GM13977 (cell line): Measurements from ENCODE around the gene KCNK10.
"Not testable (repeated sequence)": the region's sequence is repeated elsewhere in the genome, so short reads cannot be mapped to it uniquely, and the experiment has no call there.

Experiments used
- DNase-seq: peaks from one replicate; pipeline ENCODE4 v3.0.0; 2012; ENCODE audit warnings: low spot score
- CTCF ChIP-seq: IDR thresholded peaks from 2 replicates; pipeline ENCODE4 v1.5.1; 2012; ENCODE audit warnings: mild to moderate bottlenecking, control low read depth; ENCODE audit not compliant: insufficient read depth; ENCODE audit errors: extremely low read depth, missing control alignments
- in situ Hi-C: fragments of 300-500 bp; cut with MboI; formaldehyde crosslinking; loops from one replicate; pipeline ENCODE4 v1.12.0; 2022; ENCODE audit warnings: low sequenced_read_pairs, low pct_unique_long_range_greater_than_20kb, mixed read lengths, inconsistent platforms; ENCODE audit not compliant: unreplicated experiment

KCNK10 gene

DNA sequence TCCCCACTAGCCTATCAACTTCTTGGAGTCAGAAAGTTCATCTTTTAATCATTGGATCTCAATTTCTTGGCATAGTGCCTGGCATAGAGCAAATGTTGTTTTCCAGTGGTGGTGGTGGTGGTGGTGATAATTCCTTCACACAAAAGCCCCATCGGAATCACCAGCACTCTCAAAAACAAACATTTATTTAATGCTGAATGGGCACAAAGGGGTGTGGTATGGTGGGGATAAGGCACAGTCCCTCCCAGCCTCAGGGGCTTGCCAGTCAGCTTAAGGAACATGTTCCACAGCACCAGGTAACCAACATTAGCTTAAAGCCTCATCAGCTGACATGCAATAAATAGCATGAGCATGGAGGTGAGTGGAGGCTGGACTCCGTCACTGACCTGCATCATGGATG, 56.6 kb downstream of the KCNK10 start:
- no peak for TF ChIP-seq CTCF
- DNase-seq: no peak
- in situ Hi-C loops: no loop called here

DNA sequence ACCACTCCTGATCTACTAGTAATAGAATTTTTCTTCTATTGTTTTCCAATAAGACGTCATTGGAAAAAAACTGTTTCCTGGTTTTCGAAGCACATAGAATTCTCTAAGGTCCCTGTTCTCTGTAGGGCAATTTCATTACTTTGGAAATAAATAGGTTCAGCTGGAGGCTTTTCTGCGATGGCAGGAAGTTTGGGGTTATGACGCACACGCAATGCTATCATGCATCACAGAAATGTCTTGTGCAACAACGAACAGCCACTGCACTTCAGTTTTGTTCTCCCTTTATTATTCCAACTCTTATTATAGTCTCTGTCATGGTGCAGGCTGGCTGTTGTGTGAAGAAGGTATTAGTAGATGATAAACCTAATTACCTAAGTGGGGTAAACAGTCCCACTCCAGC, 59.0 kb downstream of the KCNK10 start:
- no peak for TF ChIP-seq CTCF
- in situ Hi-C loops: no loop called here
- DNase-seq: no peak

GRCh38 chr14:88261302-88261701, 61.8 kb downstream of the KCNK10 start:
- DNase-seq, in situ Hi-C loops: not testable (repeated sequence)

GRCh38 chr14:88258021-88258420, 65.0 kb downstream of the KCNK10 start:
- in situ Hi-C loops: no loop called here
- no peak for DNase-seq
- TF ChIP-seq CTCF: no peak

DNA sequence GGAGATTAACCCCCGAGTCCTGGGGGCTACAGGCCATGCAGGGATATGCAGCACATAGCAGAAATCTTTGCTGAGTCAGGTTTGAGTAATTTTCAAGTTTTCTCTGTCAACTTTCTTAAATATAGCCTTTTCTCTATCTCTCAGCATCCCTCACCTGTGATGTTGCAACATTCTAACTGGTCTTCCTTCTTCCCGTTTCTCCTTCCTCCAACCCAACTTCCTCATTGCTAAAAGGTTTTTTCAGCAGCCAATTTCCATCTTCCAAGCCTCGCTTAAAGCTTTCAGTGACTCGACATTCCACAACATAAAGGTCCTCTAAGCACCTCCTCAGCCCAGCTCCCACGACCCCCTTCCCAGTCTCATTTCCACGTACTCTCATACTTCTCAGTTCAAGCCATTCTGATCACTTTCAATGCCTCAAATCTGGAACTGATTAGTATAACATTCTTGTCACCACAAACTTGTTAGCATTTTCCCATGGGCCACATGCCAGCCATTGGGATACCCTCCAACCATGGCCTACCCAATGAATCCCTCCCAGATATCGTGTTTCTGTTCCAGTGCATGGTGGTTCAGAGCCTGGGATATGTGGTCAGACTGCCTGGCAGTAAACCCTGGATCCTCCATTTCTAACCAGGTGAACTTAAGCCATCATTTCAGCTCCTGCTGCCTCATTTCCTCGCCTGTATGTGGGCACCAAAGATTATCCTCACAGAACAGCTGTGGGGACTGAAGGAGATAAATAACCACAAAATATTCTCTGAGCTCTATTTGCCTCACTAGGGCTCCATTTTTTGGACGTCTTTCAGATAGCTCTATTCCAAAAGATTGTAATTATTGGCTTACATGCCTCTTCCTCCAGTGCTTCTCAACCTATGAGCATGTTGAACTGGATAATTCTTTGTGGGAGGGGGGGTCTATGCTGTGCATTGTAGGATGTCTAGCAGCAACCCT, 65.8 kb downstream of the KCNK10 start:
- in situ Hi-C loops: no loop called here
- TF ChIP-seq CTCF: no peak
- no peak for DNase-seq

DNA sequence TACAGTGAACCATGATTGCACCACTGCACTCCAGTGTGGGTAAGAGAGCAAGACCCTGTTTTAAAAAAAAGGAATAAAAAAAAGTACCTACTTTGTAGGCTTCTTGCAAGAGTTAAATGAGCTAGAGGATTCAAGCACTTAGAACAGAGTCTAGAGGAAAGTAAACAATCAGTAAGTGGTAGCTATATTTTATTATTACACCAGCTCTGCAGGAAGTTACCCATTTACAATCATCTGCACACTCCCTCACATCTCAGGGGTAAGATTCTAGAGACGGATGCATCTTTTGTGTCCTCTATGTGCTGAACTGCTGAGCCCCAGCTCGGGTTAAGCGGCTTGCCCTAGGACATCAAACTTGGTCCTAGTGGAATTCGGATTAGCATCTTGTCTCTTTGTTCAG, 67.3 kb downstream of the KCNK10 start:
- no peak for TF ChIP-seq CTCF
- in situ Hi-C loops: no loop called here
- no peak for DNase-seq

- DNase-seq: no peak
- no peak for TF ChIP-seq CTCF
- in situ Hi-C loops: no loop called here
Observed at GRCh38 chr14:88255196-88255595, 67.9 kb downstream of the KCNK10 start.
